Upper lobe of left lung (tissue), 6 donors: ENCODE data around the gene CSPG4. TPM values are rescaled to one million over a fixed set of nuclear protein-coding genes. Genes with fewer than 3 reads are reported as not detected.
A peak's percentile ranks its signal among the peaks of the same experiment; 100 is the strongest.
"Not testable (repeated sequence)": the region's sequence is repeated elsewhere in the genome, so short reads cannot be mapped to it uniquely, and the experiment has no call there.

Source experiments
- ATAC-seq, 2 donors: fragments of 200-7000 bp; cut with Tn5 transposase; one replicate each; pipeline ENCODE4 v1.9.1; 2022; ENCODE audit warnings: mild to moderate bottlenecking in 2 of 2, moderate library complexity in 2 of 2; ENCODE audit not compliant: low FRiP score in 2 of 2
- DNase-seq, 2 donors: peaks; one replicate each; pipeline ENCODE4 v3.0.0-alpha.2; 2019 to 2020
- H3K27ac ChIP-seq, 4 donors: fragments of 200-600 bp; sonication (generic); one replicate each; pipeline ENCODE4 v1.5.1; 2016 to 2019
- H3K27me3 ChIP-seq, 4 donors: fragments of 200-600 bp; sonication (generic); one replicate each; pipeline ENCODE4 v1.5.1; 2017 to 2019
- H3K36me3 ChIP-seq, 4 donors: fragments of 200-600 bp; sonication (generic); one replicate each; pipeline ENCODE4 v1.5.1; 2016 to 2019
- H3K4me1 ChIP-seq, 4 donors: fragments of 200-600 bp; sonication (generic); one replicate each; pipeline ENCODE4 v1.5.1; 2018 to 2019
- H3K4me3 ChIP-seq, 4 donors: fragments of 200-600 bp; sonication (generic); one replicate each; pipeline ENCODE4 v1.5.1; 2017 to 2019; ENCODE audit warnings: mild to moderate bottlenecking in 2 of 4, moderate library complexity in 1 of 4
- H3K9me3 ChIP-seq, 4 donors: fragments of 200-600 bp; sonication (generic); one replicate each; pipeline ENCODE4 v1.5.1; 2018 to 2019
- EP300 ChIP-seq, 4 donors: sonication (generic); formaldehyde crosslinking; IDR thresholded peaks; one replicate each; pipeline ENCODE4 v1.5.1; 2017; ENCODE audit warnings: antibody characterized with exemption in 4 of 4, control low read depth in 2 of 4
- POLR2A ChIP-seq, 4 donors: fragments of 450-650 bp; IDR thresholded peaks; one replicate each; pipeline ENCODE4 v1.5.1; 2016 to 2017; ENCODE audit warnings: antibody characterized with exemption in 4 of 4, mild to moderate bottlenecking in 2 of 4
- POLR2AphosphoS5 ChIP-seq, 2 donors: sonication (generic); formaldehyde crosslinking; IDR thresholded peaks; one replicate each; pipeline ENCODE4 v1.5.1; 2017; ENCODE audit warnings: antibody characterized with exemption in 2 of 2
- WGBS, 2 donors: methylation state at CpG; one replicate each; pipeline ENCODE4 v1.1.5; 2017 to 2018; 5-methylcytosine and 5-hydroxymethylcytosine counted together
- total RNA-seq, 6 donors: library from RNA; depleted of rRNA in 4 of 6; stranded (reverse); fragments of >200 nt in 4 of 6; gene quantifications; one replicate each; pipeline versions ENCODE4 v1.1.0 to v1.2.1, GENCODE V29; 2016 to 2021
- TF ChIP-seq, protein P1 (sequence below), 6 experiments: fragments of 450-650 bp in 4 of 6; fragments of 200-600 bp in 2 of 6; sonication (generic) in 2 of 6; IDR thresholded peaks; one replicate each; pipeline ENCODE4 v1.5.1; 2016 to 2019; ENCODE audit warnings: antibody characterized with exemption in 6 of 6
- donor health status: DM: no; HTN: no; CAD: no; lungs with moderate emphysema.
- donor health status: DM: no; HTN: yes; CAD: no; lungs with severe emphysema.

Gene CSPG4
- total RNA-seq, 6 donors from 2014 or later = 8.5 to 38.3 (median 17.7) TPM

DNA sequence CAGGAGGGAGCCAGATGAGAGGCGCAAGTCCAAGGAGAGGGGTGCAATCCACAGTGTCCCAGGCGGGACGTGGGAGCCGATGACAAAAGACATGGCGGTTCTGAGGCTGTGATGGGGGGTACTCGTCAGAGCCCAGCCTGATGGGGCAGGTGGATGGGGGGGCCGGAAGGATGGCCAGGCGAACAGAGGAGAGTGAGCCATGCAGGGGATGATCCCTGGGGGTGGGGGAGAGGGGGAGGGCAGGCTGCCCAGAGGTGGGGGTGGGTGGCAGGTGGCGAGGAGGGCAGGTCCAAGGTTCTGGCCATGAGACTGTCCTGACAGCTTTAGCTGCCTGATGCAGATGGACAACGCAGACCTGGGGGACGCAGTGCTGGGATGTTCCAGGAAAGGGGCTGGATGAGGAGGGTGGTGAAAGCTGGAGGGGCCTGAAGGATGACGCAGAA is 8.9 kb upstream of the CSPG4 start:
- Histone ChIP-seq H3K9me3 (no peaks in the 10 kb centered on the region), H3K4me3 (no peak overlapping the region), H3K36me3 (no peaks in the 10 kb centered on the region), H3K27me3 (no peaks in the 10 kb centered on the region), H3K27ac (no peak overlapping the region), H3K4me1 (peaks cover 7 to 19% (median 14%) of the 10 kb centered on the region in 4 donors)
- no peak for ATAC-seq
- no peak for DNase-seq
- no peak for TF ChIP-seq EP300 (IDR thresholded peaks at IDR 0.05)
- WGBS, 2 donors = 93% methylated on average over 11 to 12 of the region's 12 CpGs

DNA sequence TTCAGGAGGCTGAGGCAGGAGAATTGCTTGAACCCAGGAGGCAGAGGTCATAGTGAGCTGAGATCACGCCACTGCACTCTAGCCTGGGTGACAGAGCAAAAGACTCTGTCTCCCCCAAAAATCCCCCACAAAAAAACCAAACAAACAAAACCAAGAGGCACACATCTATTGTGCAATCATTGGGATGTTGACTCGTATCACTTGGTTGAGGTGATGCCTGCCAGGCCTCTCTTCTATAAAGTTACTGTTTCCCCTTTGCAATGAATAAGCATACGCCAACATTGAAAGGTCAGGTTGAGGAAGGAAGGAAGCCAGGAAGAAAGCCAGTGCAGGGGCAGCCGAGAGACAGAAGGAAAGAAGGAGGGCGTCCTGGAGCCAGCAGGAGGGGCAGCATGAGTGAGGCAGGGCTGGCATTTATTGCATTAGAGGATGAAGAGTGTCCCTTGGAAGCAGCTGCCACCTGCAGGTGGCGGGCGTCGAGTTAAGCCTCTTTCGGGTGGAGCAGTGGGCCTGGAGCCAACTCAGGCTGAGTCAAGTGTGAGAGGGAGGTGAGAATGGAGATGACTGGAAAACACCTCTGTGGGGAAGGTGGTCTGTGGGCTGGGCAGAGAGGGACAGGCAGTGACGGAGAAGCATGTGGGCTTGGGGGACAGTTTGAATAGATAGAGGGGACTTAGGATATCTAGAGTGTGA is 8.3 kb upstream of the CSPG4 start:
- Histone ChIP-seq H3K36me3 (no peaks in the 10 kb centered on the region), H3K4me1 (peaks cover 7 to 19% (median 14%) of the 10 kb centered on the region in 4 donors), H3K4me3 (no peak overlapping the region), H3K27me3 (no peaks in the 10 kb centered on the region), H3K27ac (no peak overlapping the region), H3K9me3 (no peaks in the 10 kb centered on the region)
- ATAC-seq = no peak
- WGBS, 2 donors = 25 to 34% methylated on average over 10 of the region's 10 CpGs
- TF ChIP-seq POLR2AphosphoS5 (IDR thresholded peaks at IDR 0.05) = no peak
- TF ChIP-seq, protein P1, sequence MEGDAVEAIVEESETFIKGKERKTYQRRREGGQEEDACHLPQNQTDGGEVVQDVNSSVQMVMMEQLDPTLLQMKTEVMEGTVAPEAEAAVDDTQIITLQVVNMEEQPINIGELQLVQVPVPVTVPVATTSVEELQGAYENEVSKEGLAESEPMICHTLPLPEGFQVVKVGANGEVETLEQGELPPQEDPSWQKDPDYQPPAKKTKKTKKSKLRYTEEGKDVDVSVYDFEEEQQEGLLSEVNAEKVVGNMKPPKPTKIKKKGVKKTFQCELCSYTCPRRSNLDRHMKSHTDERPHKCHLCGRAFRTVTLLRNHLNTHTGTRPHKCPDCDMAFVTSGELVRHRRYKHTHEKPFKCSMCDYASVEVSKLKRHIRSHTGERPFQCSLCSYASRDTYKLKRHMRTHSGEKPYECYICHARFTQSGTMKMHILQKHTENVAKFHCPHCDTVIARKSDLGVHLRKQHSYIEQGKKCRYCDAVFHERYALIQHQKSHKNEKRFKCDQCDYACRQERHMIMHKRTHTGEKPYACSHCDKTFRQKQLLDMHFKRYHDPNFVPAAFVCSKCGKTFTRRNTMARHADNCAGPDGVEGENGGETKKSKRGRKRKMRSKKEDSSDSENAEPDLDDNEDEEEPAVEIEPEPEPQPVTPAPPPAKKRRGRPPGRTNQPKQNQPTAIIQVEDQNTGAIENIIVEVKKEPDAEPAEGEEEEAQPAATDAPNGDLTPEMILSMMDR (IDR thresholded peaks at IDR 0.05) = peak in 4 of 6 experiments; percentile 24 to 51 (median 34)
- DNase-seq = peak in 1 of 2 donors; percentile 75

DNA sequence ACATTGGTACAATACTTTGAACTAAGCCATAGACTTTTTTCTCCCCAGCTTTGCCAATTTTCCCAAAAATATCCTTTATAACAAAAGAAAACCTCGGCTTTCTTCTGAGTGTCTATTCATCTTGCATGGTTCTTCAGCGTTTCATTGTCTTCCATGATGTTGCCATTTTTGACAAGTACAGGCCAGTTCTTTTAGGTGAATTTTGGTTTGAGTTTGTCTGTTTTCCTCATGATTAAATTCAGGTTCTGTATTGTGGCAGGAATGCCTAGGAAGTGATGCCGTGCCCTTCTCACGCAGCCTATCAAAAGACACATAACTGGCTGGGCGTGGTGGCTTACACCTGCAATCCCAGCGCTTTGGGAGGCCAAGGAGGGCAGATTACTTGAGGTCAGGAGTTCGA is 7.6 kb upstream of the CSPG4 start:
- no peak for ATAC-seq
- no peak overlapping the region for H3K4me3 ChIP-seq
- no peaks in the 10 kb centered on the region for H3K27me3 ChIP-seq
- peaks cover 7 to 19% (median 14%) of the 10 kb centered on the region in 4 donors for H3K4me1 ChIP-seq
- DNase-seq = no peak
- WGBS, 2 donors = 90 to 93% methylated on average over 7 of the region's 7 CpGs
- H3K36me3 ChIP-seq = no peaks in the 10 kb centered on the region
- no peaks in the 10 kb centered on the region for H3K9me3 ChIP-seq
- H3K27ac ChIP-seq = no peak overlapping the region
- TF ChIP-seq POLR2A (IDR thresholded peaks at IDR 0.05) (no peak), EP300 (IDR thresholded peaks at IDR 0.05) (no peak), POLR2AphosphoS5 (IDR thresholded peaks at IDR 0.05) (no peak)
- TF ChIP-seq, protein P1 (IDR thresholded peaks at IDR 0.05) = no peak

DNA sequence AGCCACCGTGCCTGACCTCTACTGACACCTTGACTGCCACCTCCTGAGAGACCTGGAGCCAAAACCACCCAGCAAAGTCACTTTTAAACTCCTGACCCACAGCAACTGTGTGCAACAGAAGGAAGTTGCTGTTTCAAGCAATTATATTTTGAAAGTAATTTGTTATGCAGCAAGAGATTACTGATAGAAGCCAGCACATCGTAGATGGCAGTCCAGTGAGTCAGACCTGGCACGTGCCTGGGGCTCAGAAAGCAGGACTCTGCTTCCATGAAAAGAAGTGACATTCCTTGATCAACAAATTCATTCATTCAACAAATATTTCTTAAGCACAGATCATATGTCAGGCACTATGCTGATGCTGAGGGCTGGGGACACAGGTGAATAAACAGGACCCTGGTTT is 5.7 kb upstream of the CSPG4 start:
- Histone ChIP-seq H3K27me3 (no peaks in the 10 kb centered on the region), H3K9me3 (no peaks in the 10 kb centered on the region), H3K4me3 (no peak overlapping the region), H3K27ac (no peak overlapping the region), H3K4me1 (peaks cover 1 to 10% (median 6%) of the 10 kb centered on the region in 4 donors), H3K36me3 (no peaks in the 10 kb centered on the region)
- ATAC-seq (no peak), DNase-seq (no peak)
- WGBS, 2 donors = 50 to 63% methylated on average over 2 to 3 of the region's 3 CpGs
- TF ChIP-seq EP300 (IDR thresholded peaks at IDR 0.05) (no peak), POLR2A (IDR thresholded peaks at IDR 0.05) (no peak), POLR2AphosphoS5 (IDR thresholded peaks at IDR 0.05) (no peak)
- TF ChIP-seq, protein P1 (IDR thresholded peaks at IDR 0.05) = no peak

DNA sequence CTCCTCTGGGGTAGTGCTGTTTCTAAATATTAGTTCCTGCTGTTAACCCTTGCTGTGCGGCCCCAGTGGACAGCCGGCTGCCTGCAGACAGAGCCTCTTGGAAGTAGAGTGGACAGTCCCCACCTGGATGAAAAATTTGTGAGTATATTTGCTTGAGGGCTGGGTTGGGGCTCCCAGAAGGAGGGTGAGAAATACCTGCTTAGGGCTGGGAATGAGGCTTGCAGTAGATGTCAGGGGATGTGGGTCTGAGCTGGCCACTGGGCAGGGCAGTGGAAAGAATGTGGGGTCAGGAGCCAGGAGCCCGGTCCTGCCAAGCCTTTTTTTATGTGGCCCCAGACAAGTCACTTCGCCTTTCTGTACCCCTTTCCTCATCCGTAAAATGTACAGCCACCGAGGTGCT is 4.4 kb upstream of the CSPG4 start:
- not testable (repeated sequence) for H3K36me3 ChIP-seq, ATAC-seq, H3K27me3 ChIP-seq, DNase-seq, H3K4me3 ChIP-seq, H3K9me3 ChIP-seq
- Histone ChIP-seq H3K27ac (peak overlapping the region in 2 of 4 donors; percentile 52 to 57), H3K4me1 (peaks cover 12 to 20% (median 16%) of the 10 kb centered on the region in 4 donors)
- 69 to 74% methylated on average over 4 to 6 of the region's 6 CpGs for WGBS, 2 donors

DNA sequence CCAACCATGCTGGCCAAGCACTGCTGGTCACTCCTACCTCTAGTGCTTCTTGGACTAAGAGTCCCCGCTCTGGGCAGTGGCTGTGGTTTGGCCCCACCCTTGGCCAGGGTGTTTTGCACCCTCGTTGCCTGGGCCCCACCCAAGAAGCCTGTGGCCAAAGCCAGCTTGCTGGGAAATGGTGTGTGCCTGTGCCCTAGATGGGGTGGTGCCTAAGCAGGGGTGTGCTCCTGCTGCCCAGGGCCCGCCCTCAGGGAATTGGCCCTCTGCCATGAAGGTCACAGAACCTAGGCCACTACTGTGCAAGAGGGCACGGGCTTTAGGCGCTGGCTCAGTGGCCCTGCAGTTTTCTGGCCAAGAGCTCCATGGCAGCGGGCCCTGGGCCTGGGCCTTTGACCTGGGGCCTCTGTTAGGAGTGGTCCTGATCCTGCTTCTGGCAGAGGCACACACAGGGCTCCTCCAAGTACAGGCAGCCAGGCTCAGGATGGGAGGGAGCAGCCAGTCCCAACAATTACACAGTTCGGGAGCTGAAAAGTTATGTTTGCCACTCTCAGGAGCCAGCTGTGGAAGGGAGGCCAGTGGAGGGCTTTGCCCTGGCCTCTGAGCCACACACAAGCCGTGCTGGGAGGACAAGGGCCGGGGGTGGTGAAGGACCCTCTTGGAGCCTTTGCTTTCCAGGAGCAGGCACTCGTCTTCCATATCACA is 3.8 kb upstream of the CSPG4 start:
- WGBS, 2 donors = no CpG with 5 or more reads among the region's 10 CpGs
- not testable (repeated sequence) for DNase-seq
- H3K27ac ChIP-seq = peak overlapping the region in 2 of 4 donors; percentile 52 to 57

DNA sequence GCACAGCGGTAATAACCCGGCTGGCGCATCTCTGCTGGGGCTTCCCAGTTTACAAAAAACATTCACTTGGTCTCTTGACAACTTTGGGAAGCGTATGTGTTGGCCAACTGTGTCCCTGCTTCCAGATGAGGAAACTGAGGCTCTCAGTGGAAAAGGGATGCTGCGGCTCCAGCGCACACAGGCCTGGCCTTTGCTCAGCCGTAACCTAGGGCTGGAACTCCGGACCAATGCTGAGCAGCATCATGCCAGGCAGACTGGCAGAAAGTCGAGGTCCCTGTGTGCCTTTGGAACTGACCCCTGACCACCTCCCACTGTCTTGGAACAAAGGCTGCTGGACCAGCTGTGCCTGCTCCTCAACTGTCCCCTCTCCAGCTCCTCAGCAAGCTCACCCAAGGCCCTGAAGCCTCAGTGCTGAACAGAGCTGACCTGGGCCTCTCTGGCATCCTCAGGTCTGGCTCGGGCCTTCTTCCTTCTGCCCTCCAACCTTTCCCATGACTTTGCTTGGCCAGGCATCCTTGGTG is 2.7 kb upstream of the CSPG4 start:
- not testable (repeated sequence) for H3K27me3 ChIP-seq, ATAC-seq, H3K4me3 ChIP-seq, H3K9me3 ChIP-seq, H3K27ac ChIP-seq, DNase-seq, H3K36me3 ChIP-seq
- 91 to 94% methylated on average over 6 to 9 of the region's 10 CpGs for WGBS, 2 donors
- peaks cover 10 to 17% (median 13%) of the 10 kb centered on the region in 4 donors for H3K4me1 ChIP-seq

More for the DNA sequence above, 3.8 kb upstream of the CSPG4 start:
- not testable (repeated sequence) for H3K9me3 ChIP-seq, H3K27me3 ChIP-seq, H3K36me3 ChIP-seq, H3K4me3 ChIP-seq
- peaks cover 12 to 20% (median 16%) of the 10 kb centered on the region in 4 donors for H3K4me1 ChIP-seq
- ATAC-seq = peak; percentile 35 to 38
